OCI-LY7 (cell line): ENCODE data around the gene ZNF132. TPM values are rescaled to one million over a fixed set of nuclear protein-coding genes. Genes with fewer than 3 reads are reported as not detected.

ENCODE experiments used
- BruUV-seq: library from RNA; stranded (reverse); fragments of 400-500 nt; replicated peaks from 2 replicates; lab custom pipeline; 2021; lab: Mats Ljungman, UMichigan
- CTCF ChIA-PET: fragments of 300-600 bp; sonication (Branson Sonifier 250); formaldehyde crosslinking; loops from one replicate; lab custom pipeline; 2022; ENCODE audit warnings: antibody characterized with exemption; ENCODE audit not compliant: unreplicated experiment; lab: Charles Lee
- POLR2A ChIA-PET: fragments of 300-600 bp; sonication (Branson Sonifier 250); formaldehyde crosslinking; loops from one replicate; lab custom pipeline; 2022; ENCODE audit warnings: antibody characterized with exemption; lab: Charles Lee
- DNase-seq: peaks from one replicate; pipeline ENCODE4 v3.0.0-alpha.2; 2015; ENCODE audit warnings: low spot score
- H2AFZ ChIP-seq: fragments of 200-600 bp; sonication (generic), shearing (Covaris generic); 2 replicates; pipeline ENCODE4 v1.6.1; 2014; ENCODE audit warnings: mild to moderate bottlenecking, antibody characterized with exemption, low read length, moderate library complexity
- H3K27ac ChIP-seq: fragments of 200-600 bp; sonication (generic); 2 replicates; pipeline ENCODE4 v1.5.1; 2014; ENCODE audit warnings: mixed run types, low read depth, mild to moderate bottlenecking, moderate library complexity, low read length, inconsistent platforms; ENCODE audit not compliant: poor library complexity, severe bottlenecking
- H3K36me3 ChIP-seq: fragments of 200-600 bp; sonication (generic); 2 replicates; pipeline ENCODE4 v1.6.1; 2014; ENCODE audit warnings: mild to moderate bottlenecking, antibody characterized with exemption, low read length, moderate library complexity, mixed read lengths; ENCODE audit not compliant: insufficient read depth
- H3K4me1 ChIP-seq: fragments of 200-600 bp; sonication (generic); 2 replicates; pipeline ENCODE4 v1.5.1; 2014; ENCODE audit warnings: mild to moderate bottlenecking, low read length; ENCODE audit not compliant: insufficient read depth, poor library complexity, severe bottlenecking
- H3K4me2 ChIP-seq: fragments of 200-600 bp; sonication (generic); 2 replicates; pipeline ENCODE4 v1.6.1; 2014; ENCODE audit warnings: mild to moderate bottlenecking, low read length
- H3K4me3 ChIP-seq: fragments of 200-600 bp; sonication (generic); 2 replicates; pipeline ENCODE4 v1.5.1; 2014; ENCODE audit warnings: mild to moderate bottlenecking, low read depth, low read length; ENCODE audit not compliant: poor library complexity, severe bottlenecking
- H3K79me2 ChIP-seq: fragments of 200-600 bp; sonication (generic); 2 replicates; pipeline ENCODE4 v1.6.1; 2016; ENCODE audit warnings: low read depth, mild to moderate bottlenecking, low read length, moderate library complexity, mixed read lengths; ENCODE audit not compliant: insufficient read depth
- H3K9me2 ChIP-seq: fragments of 200-600 bp; sonication (generic); 2 replicates; pipeline ENCODE4 v1.6.1; 2016; ENCODE audit warnings: mild to moderate bottlenecking, low read length, mixed read lengths; ENCODE audit not compliant: insufficient read depth
- H3K9me3 ChIP-seq: fragments of 200-600 bp; sonication (generic); 2 replicates; pipeline ENCODE4 v1.6.1; 2014; ENCODE audit warnings: mild to moderate bottlenecking, mixed run types, low read length, mixed read lengths
- H4K20me1 ChIP-seq: fragments of 200-600 bp; sonication (generic); 2 replicates; pipeline ENCODE4 v1.6.1; 2014; ENCODE audit warnings: mild to moderate bottlenecking, antibody characterized with exemption, low read length, moderate library complexity, mixed read lengths; ENCODE audit not compliant: insufficient read depth
- EZH2phosphoT487 ChIP-seq: fragments of 200-600 bp; sonication (generic); IDR thresholded peaks from 2 replicates; pipeline ENCODE4 v1.6.1; 2018; ENCODE audit warnings: low read depth, borderline replicate concordance, mild to moderate bottlenecking, mixed run types, antibody characterized with exemption, low read length, moderate library complexity, mixed read lengths
- intact Hi-C: fragments of 100-400 bp; cut with micrococcal nuclease; formaldehyde crosslinking; loops from one replicate; pipeline ENCODE4 v1.10.0; 2022; ENCODE audit not compliant: unreplicated experiment
- microRNA-seq: library from miRNA; unstranded; fragments of <30 nt; microRNA quantifications from one replicate; pipeline ENCODE4 v1.2.0, GENCODE V29; 2022; ENCODE audit warnings: borderline replicate concordance
- small RNA-seq: library from RNA; depleted of rRNA; stranded (forward); fragments of <200 nt; gene quantifications from one replicate; pipeline ENCODE3, GENCODE V24; 2014
- total RNA-seq, 2 experiments: library from RNA; depleted of rRNA in 1 of 2; stranded (reverse); fragments of >200 nt in 1 of 2; shearing (Covaris generic) in 1 of 2; gene quantifications; 2 replicates each; pipeline ENCODE4 v1.2.3, GENCODE V29; 2014 to 2022
- TF ChIP-seq, protein P1 (sequence below): fragments of 200-600 bp; sonication (generic); conservative IDR thresholded peaks from 2 replicates; pipeline ENCODE4 v1.5.1; 2014; ENCODE audit warnings: mild to moderate bottlenecking, antibody characterized with exemption, low read length, moderate library complexity, mixed read lengths

The ZNF132 gene
- total RNA-seq, 2 experiments from 2014 or later, result not detected

DNA sequence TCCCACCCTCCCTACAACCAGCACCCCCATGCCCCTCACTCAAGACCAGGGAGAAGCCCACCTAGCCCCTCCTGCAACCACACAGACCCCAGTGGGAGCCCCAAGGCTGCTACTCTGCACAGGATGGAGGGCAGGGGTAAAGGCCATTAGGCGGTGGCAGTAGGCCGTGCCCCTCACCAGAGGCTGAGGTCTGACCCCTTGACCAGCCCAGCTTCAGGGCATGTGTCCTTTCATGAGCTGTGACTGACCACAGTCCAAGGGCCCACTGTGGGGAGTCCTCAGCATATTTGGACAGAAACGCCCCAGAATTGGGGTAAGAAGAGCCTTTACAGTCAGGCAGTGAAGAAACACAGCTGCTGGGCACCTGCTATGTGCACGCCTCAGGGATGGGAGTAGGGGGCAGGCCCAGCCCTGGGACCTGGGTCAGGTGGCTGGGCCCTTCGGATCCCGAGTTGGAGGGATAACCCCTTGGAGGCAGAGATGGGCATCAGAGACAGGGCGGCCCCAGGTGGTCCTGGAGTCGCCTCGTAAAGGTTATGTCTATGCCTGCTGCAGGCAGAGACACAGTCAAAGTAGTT lies 54.6 kb downstream of the ZNF132 start:
- Histone ChIP-seq H3K9me2 (no peaks in the 10 kb centered on the region), H3K27ac (peak overlapping the region; percentile 78), H2AFZ (no peak overlapping the region), H3K4me2 (peak overlapping the region; percentile 93), H3K79me2 (peaks cover 34% of the 10 kb centered on the region), H4K20me1 (peaks cover 19% of the 10 kb centered on the region; the same call in 1 of the 2 replicates), H3K4me3 (peak overlapping the region; percentile 100), H3K4me1 (peaks cover 42% of the 10 kb centered on the region), H3K9me3 (no peaks in the 10 kb centered on the region), H3K36me3 (peaks cover 29% of the 10 kb centered on the region)
- CTCF ChIA-PET, result no interaction called here
- TF ChIP-seq EZH2phosphoT487, result no peak
- TF ChIP-seq, protein P1, sequence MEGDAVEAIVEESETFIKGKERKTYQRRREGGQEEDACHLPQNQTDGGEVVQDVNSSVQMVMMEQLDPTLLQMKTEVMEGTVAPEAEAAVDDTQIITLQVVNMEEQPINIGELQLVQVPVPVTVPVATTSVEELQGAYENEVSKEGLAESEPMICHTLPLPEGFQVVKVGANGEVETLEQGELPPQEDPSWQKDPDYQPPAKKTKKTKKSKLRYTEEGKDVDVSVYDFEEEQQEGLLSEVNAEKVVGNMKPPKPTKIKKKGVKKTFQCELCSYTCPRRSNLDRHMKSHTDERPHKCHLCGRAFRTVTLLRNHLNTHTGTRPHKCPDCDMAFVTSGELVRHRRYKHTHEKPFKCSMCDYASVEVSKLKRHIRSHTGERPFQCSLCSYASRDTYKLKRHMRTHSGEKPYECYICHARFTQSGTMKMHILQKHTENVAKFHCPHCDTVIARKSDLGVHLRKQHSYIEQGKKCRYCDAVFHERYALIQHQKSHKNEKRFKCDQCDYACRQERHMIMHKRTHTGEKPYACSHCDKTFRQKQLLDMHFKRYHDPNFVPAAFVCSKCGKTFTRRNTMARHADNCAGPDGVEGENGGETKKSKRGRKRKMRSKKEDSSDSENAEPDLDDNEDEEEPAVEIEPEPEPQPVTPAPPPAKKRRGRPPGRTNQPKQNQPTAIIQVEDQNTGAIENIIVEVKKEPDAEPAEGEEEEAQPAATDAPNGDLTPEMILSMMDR, result no peak
- BruUV-seq, result no TSS peak
- POLR2A ChIA-PET, result no interaction called here
- no peak for DNase-seq
- intact Hi-C loops, result no loop called here

DNA sequence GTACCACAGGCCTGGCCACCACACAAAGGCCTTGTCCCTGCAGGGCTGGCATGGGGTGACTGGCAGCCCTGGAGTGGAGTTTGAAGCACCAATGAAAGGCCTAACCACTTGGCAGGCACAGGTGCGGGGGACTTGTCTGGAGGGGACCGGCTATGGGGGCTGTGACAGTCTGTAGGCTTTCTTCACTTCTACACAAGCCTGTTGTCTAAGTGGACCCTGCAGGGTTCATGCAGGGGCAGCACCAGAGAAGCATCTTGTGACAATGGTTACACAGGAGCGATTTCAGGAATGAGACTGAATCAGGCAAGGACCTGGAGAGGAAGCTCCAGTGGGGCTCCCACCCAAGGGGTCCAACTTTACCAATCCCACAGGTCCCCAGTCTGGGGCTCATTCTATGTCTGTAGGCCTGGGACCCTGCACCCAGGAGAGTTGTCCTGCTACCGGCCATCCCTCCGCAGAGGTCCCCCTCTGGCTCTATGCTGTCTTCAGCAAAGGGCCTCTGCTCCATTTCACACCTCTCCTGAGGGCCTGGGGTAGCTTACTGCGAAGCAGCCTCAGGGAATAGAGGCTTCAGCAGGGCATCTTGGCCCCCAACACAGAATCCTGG lies 56.9 kb downstream of the ZNF132 start:
- H3K9me2 ChIP-seq, result no peaks in the 10 kb centered on the region
- H2AFZ ChIP-seq, result no peak overlapping the region
- H3K4me2 ChIP-seq, result no peak overlapping the region
- no peak overlapping the region for H3K27ac ChIP-seq
- no peaks in the 10 kb centered on the region for H3K9me3 ChIP-seq
- POLR2A ChIA-PET, result no interaction called here
- BruUV-seq, result no TSS peak
- peaks cover 9% of the 10 kb centered on the region for H3K36me3 ChIP-seq
- H3K4me3 ChIP-seq, result no peak overlapping the region
- intact Hi-C loops, result no loop called here
- DNase-seq, result no peak
- peaks cover 42% of the 10 kb centered on the region for H3K4me1 ChIP-seq
- CTCF ChIA-PET, result no interaction called here
- peaks cover 8% of the 10 kb centered on the region; the same call in 1 of the 2 replicates for H4K20me1 ChIP-seq
- TF ChIP-seq, protein P1, result no peak
- no peak for TF ChIP-seq EZH2phosphoT487
- H3K79me2 ChIP-seq, result peaks cover 11% of the 10 kb centered on the region

Small RNA genes within 50 kb of the gene (microRNA-seq; reads per million reads assigned to microRNA genes)
- gene MIR4754, result not detected

Small RNA genes within 50 kb of the gene (small RNA-seq; reads per million reads assigned to genes)
- not detected for gene MIR4754
- gene RNU6-1337P, result not detected

Other genes with a start within 250 kb of the ZNF132 start
- gene ZNF544, start 211.2 kb downstream of the ZNF132 start, total RNA-seq (2014; rRNA removed; shearing (Covaris generic)), result 34.1 and 38.6 TPM in 2 replicates
- gene ZNF544, start 211.2 kb downstream of the ZNF132 start, total RNA-seq (2022), result 31.0 and 37.3 TPM in 2 replicates
- gene ZNF8, start 161.2 kb downstream of the ZNF132 start, total RNA-seq (2014; rRNA removed; shearing (Covaris generic)), result 7.3 and 7.8 TPM in 2 replicates
- gene ZNF8, start 161.2 kb downstream of the ZNF132 start, total RNA-seq (2022), result 7.1 and 7.7 TPM in 2 replicates
- 61.7 and 79.6 TPM in 2 replicates for gene ERVK3-1, start 134.8 kb downstream of the ZNF132 start, total RNA-seq (2014; rRNA removed; shearing (Covaris generic))
- 46.4 and 48.1 TPM in 2 replicates for gene ERVK3-1, start 134.8 kb downstream of the ZNF132 start, total RNA-seq (2022)
- 2.6 and 3.3 TPM in 2 replicates for gene ZSCAN22, start 113.2 kb downstream of the ZNF132 start, total RNA-seq (2014; rRNA removed; shearing (Covaris generic))
- gene ZSCAN22, start 113.2 kb downstream of the ZNF132 start, total RNA-seq (2022), result 3.7 and 5.1 TPM in 2 replicates
- 21.3 and 47.2 TPM in 2 replicates for gene A1BG, start 86.7 kb downstream of the ZNF132 start, total RNA-seq (2014; rRNA removed; shearing (Covaris generic))
- gene A1BG, start 86.7 kb downstream of the ZNF132 start, total RNA-seq (2022), result 24.5 and 26.9 TPM in 2 replicates
- 2.8 and 3.6 TPM in 2 replicates for gene ZNF497, start 77.4 kb downstream of the ZNF132 start, total RNA-seq (2014; rRNA removed; shearing (Covaris generic))
- 4.5 and 6.1 TPM in 2 replicates for gene ZNF497, start 77.4 kb downstream of the ZNF132 start, total RNA-seq (2022)
- 1.8 and 3.0 TPM in 2 replicates for gene ZNF837, start 59.1 kb downstream of the ZNF132 start, total RNA-seq (2014; rRNA removed; shearing (Covaris generic))
- gene ZNF837, start 59.1 kb downstream of the ZNF132 start, total RNA-seq (2022), result 5.3 and 5.8 TPM in 2 replicates
- gene RPS5, start 52.9 kb downstream of the ZNF132 start, total RNA-seq (2014; rRNA removed; shearing (Covaris generic)), result 3,315 and 3,333 TPM in 2 replicates
- gene RPS5, start 52.9 kb downstream of the ZNF132 start, total RNA-seq (2022), result 1,573 and 1,607 TPM in 2 replicates
- 0.75 and 2.1 TPM in 2 replicates for gene RNF225, start 44.5 kb downstream of the ZNF132 start, total RNA-seq (2014; rRNA removed; shearing (Covaris generic))
- 0.77 and 1.7 TPM in 2 replicates for gene RNF225, start 44.5 kb downstream of the ZNF132 start, total RNA-seq (2022)
- 9.8 and 12.4 TPM in 2 replicates for gene ZNF584, start 31.5 kb downstream of the ZNF132 start, total RNA-seq (2014; rRNA removed; shearing (Covaris generic))
- gene ZNF584, start 31.5 kb downstream of the ZNF132 start, total RNA-seq (2022), result 7.6 and 10.4 TPM in 2 replicates
- gene ZNF324B, start 11.5 kb upstream of the ZNF132 start, total RNA-seq (2014; rRNA removed; shearing (Covaris generic)), result 10.6 and 13.8 TPM in 2 replicates
- gene ZNF324B, start 11.5 kb upstream of the ZNF132 start, total RNA-seq (2022), result 13.5 and 14.5 TPM in 2 replicates
- 16.5 and 23.3 TPM in 2 replicates for gene ZNF324, start 26.9 kb upstream of the ZNF132 start, total RNA-seq (2014; rRNA removed; shearing (Covaris generic))
- 11.9 and 13.2 TPM in 2 replicates for gene ZNF324, start 26.9 kb upstream of the ZNF132 start, total RNA-seq (2022)
- 8.0 and 9.9 TPM in 2 replicates for gene ZNF446, start 36.2 kb upstream of the ZNF132 start, total RNA-seq (2014; rRNA removed; shearing (Covaris generic))
- 11.0 and 11.1 TPM in 2 replicates for gene ZNF446, start 36.2 kb upstream of the ZNF132 start, total RNA-seq (2022)
- gene SLC27A5, start 71.8 kb upstream of the ZNF132 start, total RNA-seq (2014; rRNA removed; shearing (Covaris generic)), result 28.0 and 44.1 TPM in 2 replicates
- gene SLC27A5, start 71.8 kb upstream of the ZNF132 start, total RNA-seq (2022), result 29.4 and 29.8 TPM in 2 replicates
- gene ZBTB45, start 79.7 kb upstream of the ZNF132 start, total RNA-seq (2014; rRNA removed; shearing (Covaris generic)), result 6.7 and 10.7 TPM in 2 replicates
- 14.7 and 16.4 TPM in 2 replicates for gene ZBTB45, start 79.7 kb upstream of the ZNF132 start, total RNA-seq (2022)
- 551 and 729 TPM in 2 replicates for gene TRIM28, start 103.9 kb upstream of the ZNF132 start, total RNA-seq (2014; rRNA removed; shearing (Covaris generic))
- gene TRIM28, start 103.9 kb upstream of the ZNF132 start, total RNA-seq (2022), result 601 and 603 TPM in 2 replicates
- 72.7 and 108 TPM in 2 replicates for gene CHMP2A, start 115.0 kb upstream of the ZNF132 start, total RNA-seq (2014; rRNA removed; shearing (Covaris generic))
- gene CHMP2A, start 115.0 kb upstream of the ZNF132 start, total RNA-seq (2022), result 101 and 112 TPM in 2 replicates
- gene UBE2M, start 118.5 kb upstream of the ZNF132 start, total RNA-seq (2014; rRNA removed; shearing (Covaris generic)), result 101 and 105 TPM in 2 replicates
- 117 and 130 TPM in 2 replicates for gene UBE2M, start 118.5 kb upstream of the ZNF132 start, total RNA-seq (2022)
- 20.7 and 30.0 TPM in 2 replicates for gene MZF1, start 133.2 kb upstream of the ZNF132 start, total RNA-seq (2014; rRNA removed; shearing (Covaris generic))
- 39.1 and 41.1 TPM in 2 replicates for gene MZF1, start 133.2 kb upstream of the ZNF132 start, total RNA-seq (2022)